PFSK-1 (cell line): ENCODE data around the gene METTL25.

ENCODE experiments used
- FOXP2 ChIP-seq: optimal IDR thresholded peaks from 2 replicates; pipeline ENCODE3; 2011; ENCODE audit warnings: borderline replicate concordance, control low read depth, inconsistent platforms; ENCODE audit not compliant: insufficient read depth; ENCODE audit errors: extremely low read length, extremely low read depth
- POLR2AphosphoS5 ChIP-seq: IDR thresholded peaks from 2 replicates; pipeline ENCODE4 v1.6.1; 2012; ENCODE audit warnings: low read depth, mild to moderate bottlenecking, control low read depth, low read length, moderate library complexity
- REST ChIP-seq, 2 experiments: IDR thresholded peaks; 2 replicates each; pipeline versions ENCODE4 v1.6.1 to v1.8.0; 2011 to 2012; ENCODE audit warnings: low read depth in 2 of 2, low read length in 2 of 2, control low read depth in 1 of 2, inconsistent platforms in 1 of 2, mild to moderate bottlenecking in 1 of 2, moderate library complexity in 1 of 2; ENCODE audit not compliant: insufficient read depth in 1 of 2
- SIN3A ChIP-seq: IDR thresholded peaks from 2 replicates; pipeline ENCODE4 v1.6.1; 2012; ENCODE audit warnings: mild to moderate bottlenecking, low read length, moderate library complexity, borderline replicate concordance; ENCODE audit not compliant: insufficient read depth
- TAF1 ChIP-seq: IDR thresholded peaks from 2 replicates; pipeline ENCODE4 v1.6.1; 2012; ENCODE audit warnings: low read length, control low read depth, borderline replicate concordance; ENCODE audit not compliant: insufficient read depth

METTL25 gene

GRCh38 chr12:82438356-82438755 lies 80.0 kb downstream of the METTL25 start:
- no peak for TF ChIP-seq FOXP2
- no peak for TF ChIP-seq TAF1
- TF ChIP-seq POLR2AphosphoS5: no peak
- TF ChIP-seq REST (IDR thresholded peaks at IDR 0.05; ENCODE audit: insufficient read depth in 1 of 2, low read depth in 2 of 2, low read length in 2 of 2): no peak
- TF ChIP-seq SIN3A: no peak

DNA sequence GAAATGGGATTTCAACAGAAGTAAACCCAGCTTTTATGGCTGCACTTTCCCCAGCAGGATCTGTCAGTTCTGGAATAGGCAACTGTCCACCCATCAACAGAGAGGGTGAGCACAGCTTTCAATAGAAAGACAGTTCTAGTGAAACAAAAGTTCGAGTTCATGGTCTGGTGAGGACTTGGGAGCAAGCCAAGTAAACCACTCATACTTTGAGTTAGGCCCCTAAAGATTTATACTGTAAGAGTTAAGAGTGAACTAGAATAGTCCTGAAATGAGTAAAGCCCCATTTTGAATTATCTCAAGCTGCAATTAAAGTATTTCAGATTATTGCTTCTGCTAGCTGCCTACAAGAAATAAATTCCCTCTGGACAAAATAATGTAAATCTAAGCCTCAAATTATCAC lies 82.6 kb downstream of the METTL25 start:
- no peak for TF ChIP-seq SIN3A
- TF ChIP-seq FOXP2: no peak
- TF ChIP-seq REST (IDR thresholded peaks at IDR 0.05; ENCODE audit: insufficient read depth in 1 of 2, low read depth in 2 of 2, low read length in 2 of 2): no peak
- no peak for TF ChIP-seq TAF1
- no peak for TF ChIP-seq POLR2AphosphoS5

GRCh38 chr12:82448911-82449578 lies 90.7 kb downstream of the METTL25 start:
- TF ChIP-seq TAF1: no peak
- TF ChIP-seq POLR2AphosphoS5: no peak
- TF ChIP-seq FOXP2: no peak
- TF ChIP-seq SIN3A: no peak
- TF ChIP-seq REST (IDR thresholded peaks at IDR 0.05; ENCODE audit: insufficient read depth in 1 of 2, low read depth in 2 of 2, low read length in 2 of 2): no peak

- TF ChIP-seq POLR2AphosphoS5 (no peak), TAF1 (no peak), REST (IDR thresholded peaks at IDR 0.05; ENCODE audit: insufficient read depth in 1 of 2, low read depth in 2 of 2, low read length in 2 of 2) (no peak), SIN3A (no peak), FOXP2 (no peak)
Measured at GRCh38 chr12:82456633-82457032, 98.3 kb downstream of the METTL25 start.
